Astrocyte of the hippocampus (primary cell): ENCODE data around the gene KIRREL3.

ENCODE experiments used
- DNase-seq: peaks from one replicate; pipeline ENCODE4 v3.0.0; 2011; ENCODE audit warnings: low read depth, low spot score

KIRREL3 gene

DNA sequence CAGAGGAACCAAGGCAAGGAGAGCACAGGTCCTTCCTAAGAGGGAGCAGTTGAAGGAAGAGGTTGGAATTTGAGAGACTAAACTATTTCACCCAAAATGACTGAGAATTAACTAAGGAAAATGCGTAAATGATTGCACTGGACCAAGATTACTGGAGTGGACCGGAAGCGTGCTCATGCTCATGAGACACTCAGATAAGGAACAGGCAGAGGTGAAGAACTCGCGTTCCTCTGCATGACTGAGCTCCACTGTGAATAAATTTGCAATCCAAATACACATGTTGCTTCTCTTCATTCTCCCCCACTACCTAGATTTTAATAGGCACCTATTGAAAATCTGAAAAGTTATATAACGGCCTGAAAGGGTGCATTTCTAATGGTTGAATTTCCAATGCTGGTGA lies 207.0 kb downstream of the KIRREL3 start:
- DNase-seq: no peak

DNA sequence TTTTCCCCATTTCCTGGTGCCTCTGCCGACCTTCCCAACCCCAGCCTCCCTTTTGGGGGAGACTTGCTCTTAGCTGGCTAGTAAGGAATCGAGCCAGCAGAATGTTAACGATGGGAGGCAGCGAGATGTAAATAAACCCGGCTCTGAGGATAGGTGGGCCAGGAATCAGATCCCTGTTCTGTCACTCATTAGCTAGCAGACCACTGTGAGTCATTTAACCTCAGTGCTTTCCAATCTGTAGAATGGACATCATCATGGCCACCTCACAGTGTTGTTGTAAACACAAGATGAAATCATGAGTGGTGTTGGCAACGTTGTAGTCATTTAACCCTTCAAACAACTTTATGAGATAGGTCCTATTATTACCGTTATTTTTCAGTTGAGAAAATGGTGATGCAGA lies 208.6 kb downstream of the KIRREL3 start:
- no peak for DNase-seq

DNA sequence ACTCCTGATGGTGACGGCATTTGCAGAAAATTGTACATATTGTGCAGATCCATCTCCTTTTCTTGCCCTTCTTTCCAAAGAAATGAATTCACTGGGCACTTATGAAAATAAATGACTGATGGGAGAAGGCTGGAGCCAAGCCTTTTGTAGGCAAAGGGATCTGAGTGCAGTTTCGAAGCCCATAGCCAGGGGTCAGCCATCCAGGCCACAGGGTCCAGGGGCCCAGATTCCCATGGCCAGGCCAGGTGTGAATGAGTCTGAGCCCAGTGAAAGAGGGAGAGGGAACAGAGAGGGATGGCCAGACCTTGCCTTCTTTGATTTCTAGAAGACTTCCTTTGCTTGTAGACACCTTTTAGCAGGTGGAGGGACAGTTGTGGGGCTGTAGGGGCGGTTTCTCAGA lies 209.1 kb downstream of the KIRREL3 start:
- peak; percentile 44 for DNase-seq

DNA sequence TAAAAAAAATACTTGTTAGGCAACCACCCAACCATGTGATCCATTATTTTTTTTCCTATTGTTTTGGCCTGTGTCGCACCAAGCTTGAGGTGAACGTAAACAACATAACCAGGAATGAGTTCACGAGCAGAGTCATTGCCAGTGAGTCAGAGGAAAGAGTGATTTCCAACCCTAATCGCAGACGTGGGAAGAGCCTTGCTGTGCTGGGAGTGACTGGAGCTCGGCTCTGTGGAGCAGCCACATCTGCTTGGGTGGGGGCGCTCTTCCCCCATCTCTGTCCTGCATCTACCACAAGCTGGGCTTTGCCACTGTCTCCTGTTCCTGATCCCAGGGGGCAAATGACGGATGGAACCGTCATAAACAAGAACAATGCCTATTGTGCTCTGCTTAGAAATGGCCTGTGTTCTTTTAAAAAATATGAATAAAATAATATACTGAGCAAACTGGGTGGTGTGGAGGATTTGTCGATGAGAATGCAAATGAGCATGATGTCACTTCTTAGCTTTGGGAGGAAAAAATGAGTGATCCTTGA lies 210.0 kb downstream of the KIRREL3 start:
- DNase-seq: peak; percentile 90

DNA sequence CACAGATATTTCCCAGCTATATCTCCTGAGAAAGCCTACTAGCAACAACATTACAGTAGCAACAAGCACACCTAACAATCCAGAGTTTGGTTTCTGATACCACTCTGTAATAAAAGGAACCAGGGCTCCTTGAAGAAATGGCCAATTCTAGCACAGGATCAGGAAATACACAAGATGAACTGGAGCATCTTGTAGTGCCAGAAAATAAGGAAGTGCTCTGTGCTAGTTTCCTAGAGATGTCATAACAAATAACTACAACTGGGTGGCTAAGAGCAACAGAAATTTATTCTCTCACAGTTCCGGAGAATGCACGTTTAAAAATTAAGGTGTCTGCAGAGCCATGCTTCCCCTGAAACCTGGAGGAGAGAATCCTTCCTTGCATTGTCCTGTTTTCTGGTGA lies 217.8 kb downstream of the KIRREL3 start:
- DNase-seq: no peak

DNA sequence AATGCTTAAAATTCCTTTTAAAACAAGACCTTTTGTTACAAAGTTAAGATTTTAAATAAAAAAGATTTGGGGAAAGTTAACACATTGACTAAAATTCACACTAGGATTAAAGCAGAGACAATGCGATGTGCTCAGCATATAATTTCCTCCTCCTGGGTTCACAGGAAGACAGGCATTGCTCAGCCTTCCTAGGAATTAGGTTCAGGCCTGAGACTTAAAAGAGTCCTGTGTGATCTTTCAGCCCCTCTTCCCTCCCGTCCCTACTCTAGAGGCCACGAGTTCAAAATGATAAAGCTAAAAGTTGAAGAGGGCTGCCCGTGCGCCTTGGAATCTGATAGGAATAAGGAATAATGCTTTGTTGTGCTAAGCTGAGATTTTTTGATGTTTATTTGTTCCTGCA lies 218.6 kb downstream of the KIRREL3 start:
- DNase-seq: no peak

DNA sequence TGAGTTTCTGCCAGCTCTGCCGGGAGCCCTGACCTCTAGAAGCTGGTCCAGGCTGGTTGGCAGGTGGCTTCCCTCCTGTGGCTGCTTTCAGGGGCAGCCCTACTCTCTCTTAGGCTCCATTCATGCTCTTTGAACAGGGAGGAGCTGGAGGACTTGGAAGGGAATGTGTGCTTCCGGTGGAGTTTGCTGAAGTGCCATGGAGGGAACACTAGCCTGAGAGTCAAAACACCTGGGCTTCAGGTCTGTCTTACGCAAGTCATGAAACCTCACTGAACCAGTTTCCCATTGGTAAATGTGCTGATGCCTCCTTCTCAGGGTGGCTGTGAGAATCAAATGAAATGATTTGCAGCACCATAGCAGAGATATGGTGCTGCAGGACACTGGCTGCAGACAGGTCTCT lies 224.5 kb downstream of the KIRREL3 start:
- no peak for DNase-seq

DNA sequence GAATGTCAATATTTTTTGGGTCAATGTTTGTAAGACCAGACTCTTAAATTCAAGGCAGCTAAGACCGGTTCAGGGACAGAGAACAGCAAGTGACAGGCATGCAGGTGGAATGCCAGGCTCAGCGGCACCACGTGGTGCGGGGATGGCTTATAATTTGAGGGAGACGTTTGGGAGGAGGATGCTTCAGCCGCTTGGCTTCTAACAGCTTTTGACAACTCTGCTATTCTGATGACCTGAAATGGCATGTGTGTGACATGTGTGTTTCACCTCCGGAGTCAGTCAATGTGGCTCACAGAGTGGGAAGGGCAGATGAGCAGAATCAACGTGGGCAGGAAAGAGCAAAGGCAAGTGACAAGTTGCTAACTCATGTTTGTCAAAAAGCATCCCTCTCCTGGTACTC lies 228.3 kb downstream of the KIRREL3 start:
- DNase-seq: no peak

DNA sequence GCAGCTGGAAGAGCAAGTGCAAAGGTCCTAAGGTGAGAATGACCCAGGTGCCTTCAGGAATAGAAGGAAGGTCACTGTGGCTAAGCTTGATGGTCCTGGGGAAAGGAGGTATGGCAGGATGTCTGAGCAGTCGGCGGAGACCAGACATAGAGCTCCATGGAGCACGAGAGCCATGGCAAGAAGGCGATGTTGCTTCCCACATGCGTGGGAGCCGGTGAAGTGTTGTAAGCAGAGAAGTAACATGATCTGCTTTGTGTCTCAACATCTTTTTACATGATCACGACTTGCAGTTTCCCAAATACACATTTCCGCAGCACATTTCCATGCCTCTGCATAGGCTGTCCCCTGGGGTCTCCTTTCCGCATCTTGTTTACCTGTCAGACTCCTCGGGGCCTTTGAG lies 231.9 kb downstream of the KIRREL3 start:
- DNase-seq: no peak

DNA sequence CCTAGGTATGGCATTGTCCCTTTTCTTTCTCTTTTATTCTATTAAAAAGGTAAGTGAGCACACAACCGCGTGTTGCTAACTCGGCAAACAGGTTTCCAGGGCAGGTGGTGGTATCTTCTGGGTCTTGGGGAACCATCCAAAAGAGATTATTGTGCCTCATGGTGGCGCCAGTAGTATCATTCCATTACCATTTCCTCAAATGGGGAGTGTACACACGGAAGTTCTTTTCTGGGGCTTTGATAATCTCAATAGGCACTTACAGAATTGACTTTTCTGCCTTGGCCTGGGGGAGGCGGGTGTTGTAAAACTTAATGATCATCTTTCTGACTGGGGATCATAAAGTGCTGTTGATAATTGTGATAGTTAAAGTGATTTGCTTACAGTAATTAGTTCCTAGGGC lies 234.1 kb downstream of the KIRREL3 start:
- DNase-seq: no peak

DNA sequence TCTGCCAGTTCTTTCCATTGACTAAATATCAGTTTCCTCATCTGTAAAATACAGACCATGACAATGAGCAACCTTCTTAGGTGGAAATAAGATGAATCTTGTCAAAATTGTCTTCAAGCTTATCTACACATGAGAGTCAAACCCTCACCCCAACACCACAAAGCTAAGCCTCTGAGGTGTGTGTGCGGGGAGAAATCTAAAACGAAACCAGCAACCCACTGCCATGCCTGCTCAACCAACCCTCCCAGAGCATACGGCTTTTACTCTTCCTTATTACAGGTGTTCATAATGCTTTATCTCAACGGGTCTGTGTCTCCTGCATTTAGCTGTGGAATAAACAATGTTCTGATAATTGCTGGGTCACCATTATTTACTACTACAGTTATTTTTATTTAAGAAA lies 235.4 kb downstream of the KIRREL3 start:
- DNase-seq: no peak

DNA sequence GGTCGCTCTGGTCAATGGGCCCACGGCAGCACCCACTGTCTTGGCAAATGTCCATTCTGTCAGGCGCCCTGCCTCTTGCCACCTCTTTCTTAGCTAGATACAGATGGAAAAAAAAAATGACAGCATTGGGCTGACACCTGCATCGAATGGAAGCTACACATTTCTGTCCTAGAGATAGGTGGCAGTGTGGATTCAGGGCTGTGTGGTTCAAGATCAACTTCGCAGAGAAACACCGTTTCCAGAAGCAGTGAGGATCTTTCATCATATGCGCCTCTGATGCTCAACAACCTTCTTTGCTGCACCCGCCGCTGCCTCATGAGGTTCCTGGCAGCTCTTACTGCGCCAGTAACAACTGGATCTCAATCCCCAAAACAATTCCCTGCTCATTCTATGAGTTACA lies 236.3 kb downstream of the KIRREL3 start:
- peak; percentile 44 for DNase-seq

DNA sequence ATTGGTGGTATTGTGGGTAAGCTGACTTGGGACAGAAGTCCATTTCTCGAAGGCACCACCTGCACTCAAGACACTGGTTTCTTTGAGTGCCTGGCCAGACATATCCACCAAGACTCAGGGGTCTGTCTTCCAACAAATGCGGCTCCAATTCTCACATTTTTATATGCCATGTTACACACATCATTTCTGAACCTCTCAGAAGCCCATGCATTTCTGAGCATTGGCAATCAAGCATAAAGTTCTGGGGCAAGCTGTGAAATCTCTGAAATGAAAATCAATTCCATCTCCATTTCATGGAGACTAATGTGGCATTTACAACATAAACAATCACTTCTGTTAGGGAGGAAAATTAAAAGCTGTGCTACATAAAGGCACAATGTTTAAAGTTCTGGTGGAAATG lies 243.7 kb downstream of the KIRREL3 start:
- no peak for DNase-seq

DNA sequence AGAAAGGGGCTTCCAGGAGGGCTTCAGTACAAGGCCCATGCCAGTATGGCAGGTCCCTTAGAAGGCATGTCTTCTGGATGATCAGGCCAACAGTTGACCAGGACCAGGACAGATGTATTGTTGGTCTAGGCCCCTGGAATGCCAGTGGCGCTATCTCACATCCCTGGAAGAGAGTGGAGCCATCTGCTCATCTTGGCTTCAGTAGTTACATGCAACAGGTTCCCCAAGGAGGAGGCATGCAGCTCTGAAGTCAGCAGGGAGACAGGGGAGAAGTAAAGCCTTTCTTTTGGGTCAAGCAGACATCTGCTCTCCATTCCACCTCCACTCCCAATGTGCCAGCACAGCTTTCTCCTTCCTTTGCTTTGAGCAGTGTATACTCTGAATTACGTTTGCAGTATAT lies 244.1 kb downstream of the KIRREL3 start:
- DNase-seq: no peak

DNA sequence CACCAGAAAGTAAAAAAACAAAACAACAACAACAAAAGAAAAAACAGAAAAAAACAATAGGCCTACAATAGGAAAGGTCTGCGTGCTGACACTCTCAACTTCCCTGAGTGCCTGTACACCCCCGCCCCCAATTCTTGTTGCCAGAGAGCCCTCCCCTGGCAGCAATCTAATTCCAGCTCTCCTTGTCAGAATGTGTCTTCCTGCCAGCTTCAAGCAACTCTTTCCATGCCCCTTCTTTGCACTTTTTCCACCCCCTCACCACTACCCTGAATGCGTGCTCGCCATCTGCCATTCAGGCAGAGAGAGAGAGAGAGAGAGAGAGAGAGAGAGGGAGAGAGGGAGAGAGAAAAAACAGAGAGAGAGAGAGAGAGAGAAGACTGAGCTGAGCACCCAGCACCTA lies 245.0 kb downstream of the KIRREL3 start:
- DNase-seq: no peak

DNA sequence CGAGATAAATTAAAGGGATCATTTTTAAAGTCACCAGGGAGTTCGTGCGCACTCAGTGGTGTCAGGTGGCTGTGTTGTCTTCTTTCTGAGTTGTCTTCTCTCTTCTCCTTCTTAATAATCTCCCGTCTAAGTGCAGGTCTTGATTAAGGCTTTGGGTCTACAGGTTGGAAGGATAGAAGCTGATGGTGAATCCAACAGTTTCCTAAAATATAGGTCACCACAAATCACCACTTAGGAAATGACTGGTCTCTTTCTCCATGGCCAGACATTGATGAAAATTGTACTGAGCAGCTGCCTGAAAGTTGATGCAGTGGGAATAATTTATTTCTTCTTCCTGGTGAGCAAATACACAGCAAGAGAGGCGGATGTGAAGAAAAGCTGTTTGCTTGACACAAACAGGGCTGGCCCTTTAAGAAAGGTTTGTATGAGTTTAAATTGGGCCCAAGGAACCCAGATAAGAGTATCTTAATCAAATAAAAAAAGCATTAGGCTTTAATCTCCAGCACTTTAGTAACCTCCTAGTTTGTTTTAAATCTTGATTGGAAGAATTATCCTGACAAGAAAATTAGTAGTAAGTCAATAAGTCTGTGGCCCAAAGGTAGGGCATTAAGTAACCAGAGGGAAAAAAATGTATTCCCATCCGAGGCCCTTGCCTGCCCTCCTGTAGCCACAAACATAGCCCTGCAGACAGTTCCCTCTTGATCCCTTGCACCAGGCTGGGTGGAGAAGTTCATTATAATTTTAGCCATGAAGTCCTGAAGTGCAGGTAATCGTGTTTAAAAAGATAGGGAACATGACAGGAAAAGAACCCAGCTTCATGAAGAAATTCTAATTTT lies 245.8 kb downstream of the KIRREL3 start:
- no peak for DNase-seq

DNA sequence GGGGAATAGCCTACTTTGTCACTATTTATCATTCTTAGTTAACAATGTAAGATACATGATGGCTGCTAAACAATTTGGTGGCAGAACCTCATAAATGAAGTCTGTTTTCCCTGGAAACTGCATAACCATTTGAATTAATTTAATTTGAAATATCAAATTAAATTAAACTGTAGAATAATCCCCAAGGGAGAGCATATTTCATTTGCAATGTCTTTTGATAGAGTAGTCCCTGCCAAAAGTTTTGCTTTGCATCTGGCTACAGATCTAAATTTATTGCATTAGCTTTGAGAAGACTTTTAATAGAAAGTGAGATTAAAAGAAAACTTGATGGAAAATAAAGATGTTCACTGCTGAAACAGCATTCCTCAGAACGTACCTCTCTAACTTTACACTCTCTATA lies 246.6 kb downstream of the KIRREL3 start:
- no peak for DNase-seq

DNA sequence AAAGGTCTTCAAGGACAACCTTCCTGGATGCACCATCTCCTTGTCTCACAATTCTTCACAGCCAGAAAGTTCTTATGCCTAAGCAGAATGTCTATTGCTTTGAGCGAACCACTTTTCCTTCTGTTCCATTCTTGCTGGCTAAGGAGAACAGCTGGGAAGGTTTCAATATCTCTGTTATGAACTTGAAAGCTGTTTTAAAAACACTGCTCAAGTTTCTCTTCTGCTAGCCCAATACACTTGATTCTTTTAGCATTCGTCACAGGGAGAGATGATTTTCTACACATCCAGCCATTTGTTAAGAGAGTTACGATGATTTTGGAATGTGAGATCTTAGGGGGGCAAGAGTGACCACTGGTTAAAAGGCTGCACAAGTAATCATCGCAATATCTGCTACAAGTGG lies 249.3 kb downstream of the KIRREL3 start:
- DNase-seq: no peak

DNA sequence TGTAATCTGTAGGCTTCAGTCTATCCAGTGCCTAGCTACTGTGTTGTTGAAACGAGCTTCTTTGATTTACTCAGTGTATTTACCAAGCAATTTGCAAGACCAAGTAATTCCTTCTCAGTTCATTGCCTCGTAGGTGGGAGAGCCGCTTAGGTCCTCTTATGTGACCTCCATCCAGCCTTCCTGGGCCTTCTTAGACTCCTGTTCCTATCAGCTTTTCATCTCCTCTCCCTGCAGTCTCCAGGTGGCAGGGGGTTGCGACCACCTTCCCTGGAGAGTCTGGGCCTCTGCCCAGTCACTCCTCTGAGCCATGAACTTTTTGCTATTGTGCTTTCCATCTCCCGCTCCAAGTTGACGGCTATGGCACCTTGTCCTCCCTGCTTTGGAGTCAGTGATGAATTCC lies 251.8 kb downstream of the KIRREL3 start:
- DNase-seq: no peak

DNA sequence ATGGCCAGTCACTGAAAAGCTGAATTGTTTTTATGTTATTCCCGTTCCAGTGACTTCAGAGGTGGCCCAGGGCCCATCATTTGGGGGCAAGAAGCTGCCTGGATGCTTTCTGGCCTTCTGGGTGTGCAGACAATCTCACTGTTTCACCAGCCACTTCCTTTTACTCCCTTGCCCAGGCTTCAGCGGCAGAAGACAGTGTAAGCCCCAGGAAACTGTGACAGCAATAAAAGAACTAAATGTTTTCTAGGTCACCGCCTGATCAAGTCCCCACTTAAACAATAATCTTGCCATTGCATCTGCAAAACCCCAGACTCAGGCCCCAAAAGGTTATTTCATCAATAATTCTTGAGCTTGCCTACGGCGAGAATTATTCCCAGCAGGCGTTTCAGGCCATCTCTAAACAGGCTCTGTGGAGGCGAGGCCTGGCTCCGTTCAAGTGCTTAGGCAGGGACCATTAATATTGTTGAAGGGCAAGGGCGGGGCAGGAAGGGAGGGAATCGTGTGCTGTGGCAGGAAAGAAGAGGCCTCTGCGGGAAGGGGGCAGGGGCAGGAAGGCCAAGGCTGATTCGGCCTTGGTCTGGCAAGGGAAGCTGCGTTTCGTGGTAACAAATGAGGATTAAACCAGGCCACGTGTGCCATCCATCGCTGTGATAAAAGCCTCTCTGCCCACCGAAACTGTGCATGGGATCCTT lies 252.3 kb downstream of the KIRREL3 start:
- DNase-seq: no peak

DNA sequence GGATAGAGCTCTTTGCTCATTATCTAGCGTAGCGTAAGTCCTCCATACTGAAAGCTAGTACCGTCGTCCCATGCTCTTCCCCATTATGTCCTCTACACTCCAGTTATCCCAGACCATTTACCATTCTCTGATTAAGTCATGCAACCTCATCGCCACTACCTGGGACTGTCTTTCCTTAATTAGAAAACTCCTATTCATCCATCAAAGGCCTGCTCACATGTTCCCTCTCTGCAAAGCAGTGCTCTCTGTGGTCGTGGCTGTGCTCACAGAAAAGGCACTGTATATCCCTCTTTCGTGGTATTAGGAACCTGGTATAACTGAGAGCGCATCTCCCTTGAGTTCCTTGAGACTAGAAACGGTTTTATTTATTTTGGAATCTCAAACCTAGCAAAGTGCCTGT lies 253.3 kb downstream of the KIRREL3 start:
- no peak for DNase-seq

DNA sequence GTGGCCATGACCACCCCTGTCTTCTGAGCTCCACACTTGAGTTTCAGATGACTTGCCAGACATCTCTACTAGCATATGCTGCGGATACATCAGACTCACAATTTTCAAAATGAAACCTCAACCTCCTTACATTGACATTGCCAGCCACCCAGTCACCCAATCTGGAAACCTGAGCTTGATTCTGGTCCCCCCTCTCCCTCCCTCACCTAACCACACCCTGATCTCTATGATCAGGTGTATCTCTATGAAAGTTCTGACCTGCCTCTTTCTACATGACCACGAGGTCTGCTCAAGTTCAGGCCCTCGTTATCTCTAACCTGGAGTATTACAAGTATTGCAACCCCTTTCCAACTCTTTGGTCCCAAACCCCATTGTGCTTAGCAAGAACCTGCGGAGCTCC lies 254.1 kb downstream of the KIRREL3 start:
- DNase-seq: no peak

DNA sequence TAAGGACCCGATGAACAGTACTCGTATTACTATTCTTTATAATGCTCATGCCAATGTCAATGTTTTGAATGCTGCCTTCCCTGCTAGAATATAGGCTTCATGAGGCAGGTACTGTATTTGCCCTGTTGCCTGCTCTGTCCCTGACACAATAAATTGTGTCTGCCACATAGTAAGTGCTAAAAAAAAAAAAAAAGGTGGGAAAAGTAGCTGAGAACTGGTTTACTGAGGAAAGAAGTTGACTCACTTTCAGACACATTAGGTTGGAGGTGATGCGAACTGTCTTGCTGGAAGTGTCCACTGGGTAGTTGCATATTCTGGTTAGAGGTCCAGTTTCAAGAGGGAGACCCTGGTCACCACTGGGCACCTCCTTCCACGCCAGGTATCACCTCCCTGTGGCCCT lies 255.9 kb downstream of the KIRREL3 start:
- no peak for DNase-seq
